DOHH2 (cell line): ENCODE measurements around the gene PPP4R3B.

Experiments
- H3F3A ChIP-seq: fragments of 200-600 bp; sonication (generic), shearing (Covaris generic); 2 replicates; pipeline ENCODE4 v1.6.0; 2016; ENCODE audit warnings: antibody characterized with exemption, mild to moderate bottlenecking; ENCODE audit not compliant: control insufficient read depth, insufficient read depth
- H3K27ac ChIP-seq: fragments of 200-600 bp; sonication (generic); 2 replicates; pipeline ENCODE4 v1.5.1; 2014; ENCODE audit warnings: low read depth, mild to moderate bottlenecking, low read length, moderate library complexity
- H3K27me3 ChIP-seq: fragments of 200-600 bp; sonication (generic); 2 replicates; pipeline ENCODE4 v1.6.1; 2014; ENCODE audit warnings: mild to moderate bottlenecking, low read length, mixed read lengths; ENCODE audit not compliant: control insufficient read depth
- H3K36me3 ChIP-seq: fragments of 200-600 bp; sonication (generic); 2 replicates; pipeline ENCODE4 v1.6.1; 2014; ENCODE audit warnings: mild to moderate bottlenecking, low read length, moderate library complexity, mixed read lengths; ENCODE audit not compliant: control insufficient read depth
- H3K4me1 ChIP-seq: fragments of 200-600 bp; sonication (generic); 2 replicates; pipeline ENCODE4 v1.6.1; 2014; ENCODE audit warnings: mild to moderate bottlenecking, low read length, mixed read lengths; ENCODE audit not compliant: control insufficient read depth
- H3K4me2 ChIP-seq: fragments of 200-600 bp; sonication (generic); 2 replicates; pipeline ENCODE4 v1.6.0; 2014; ENCODE audit warnings: mild to moderate bottlenecking, low read length, moderate library complexity
- H3K4me3 ChIP-seq: fragments of 200-600 bp; sonication (generic); 2 replicates; pipeline ENCODE4 v1.5.1; 2014; ENCODE audit warnings: mild to moderate bottlenecking, low read length, mixed read lengths
- H3K79me2 ChIP-seq: fragments of 200-600 bp; sonication (generic); 2 replicates; pipeline ENCODE4 v1.6.1; 2014; ENCODE audit warnings: mild to moderate bottlenecking, low read length, mixed read lengths; ENCODE audit not compliant: control insufficient read depth
- H3K9me2 ChIP-seq: fragments of 200-600 bp; sonication (generic); replicated peaks from 2 replicates; pipeline ENCODE4 v1.6.1; 2014; ENCODE audit warnings: mild to moderate bottlenecking, low read length, mixed read lengths; ENCODE audit not compliant: control insufficient read depth
- H3K9me3 ChIP-seq: fragments of 200-600 bp; sonication (generic); 2 replicates; pipeline ENCODE4 v1.6.1; 2014; ENCODE audit warnings: antibody characterized with exemption, low read length, mixed read lengths; ENCODE audit not compliant: control insufficient read depth, insufficient read depth
- H4K20me1 ChIP-seq: fragments of 200-600 bp; sonication (generic); 2 replicates; pipeline ENCODE4 v1.6.0; 2014; ENCODE audit warnings: low read depth, mild to moderate bottlenecking, antibody characterized with exemption, low read length, moderate library complexity; ENCODE audit not compliant: control insufficient read depth, insufficient read depth
- EZH2phosphoT487 ChIP-seq: fragments of 200-600 bp; sonication (generic); IDR thresholded peaks from 2 replicates; pipeline ENCODE4 v1.6.1; 2017; ENCODE audit warnings: borderline replicate concordance, mild to moderate bottlenecking, antibody characterized with exemption, low read length, moderate library complexity, mixed read lengths
- TF ChIP-seq, protein P1 (sequence below): fragments of 200-600 bp; sonication (generic); IDR thresholded peaks from one replicate; pipeline ENCODE4 v1.5.1; 2014; ENCODE audit warnings: antibody characterized with exemption, mild to moderate bottlenecking, low read depth, low read length; ENCODE audit not compliant: poor library complexity, severe bottlenecking

Gene PPP4R3B

DNA sequence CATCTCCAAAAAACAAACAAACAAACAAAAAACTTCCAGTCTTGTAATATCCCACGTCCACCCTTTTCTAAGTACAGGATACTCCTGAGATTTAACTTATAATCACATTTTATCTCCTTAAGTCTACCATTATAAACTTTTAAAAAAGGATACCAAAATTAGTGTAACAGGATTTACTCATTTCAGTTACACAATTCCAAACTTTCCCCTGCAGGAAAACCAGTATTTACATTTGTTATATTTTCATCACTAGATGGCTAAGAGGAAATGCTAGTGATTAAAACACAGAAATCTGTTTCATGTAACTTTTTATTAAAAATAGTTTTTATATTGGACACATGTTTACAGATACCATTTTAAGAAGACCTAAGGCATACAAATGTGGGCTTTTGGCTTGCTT lies 70.4 kb downstream of the PPP4R3B start:
- H3K27me3 ChIP-seq, result no peaks in the 10 kb centered on the region
- H3K4me1 ChIP-seq, result no peaks in the 10 kb centered on the region
- no peak overlapping the region for H3K4me2 ChIP-seq
- no peaks in the 10 kb centered on the region for H4K20me1 ChIP-seq
- no peaks in the 10 kb centered on the region for H3K79me2 ChIP-seq
- H3F3A ChIP-seq, result peaks cover 4% of the 10 kb centered on the region; the same call in 1 of the 2 replicates
- H3K36me3 ChIP-seq, result peaks cover 52% of the 10 kb centered on the region
- no peak overlapping the region for H3K27ac ChIP-seq
- no peaks in the 10 kb centered on the region for H3K9me3 ChIP-seq
- TF ChIP-seq, protein P1, sequence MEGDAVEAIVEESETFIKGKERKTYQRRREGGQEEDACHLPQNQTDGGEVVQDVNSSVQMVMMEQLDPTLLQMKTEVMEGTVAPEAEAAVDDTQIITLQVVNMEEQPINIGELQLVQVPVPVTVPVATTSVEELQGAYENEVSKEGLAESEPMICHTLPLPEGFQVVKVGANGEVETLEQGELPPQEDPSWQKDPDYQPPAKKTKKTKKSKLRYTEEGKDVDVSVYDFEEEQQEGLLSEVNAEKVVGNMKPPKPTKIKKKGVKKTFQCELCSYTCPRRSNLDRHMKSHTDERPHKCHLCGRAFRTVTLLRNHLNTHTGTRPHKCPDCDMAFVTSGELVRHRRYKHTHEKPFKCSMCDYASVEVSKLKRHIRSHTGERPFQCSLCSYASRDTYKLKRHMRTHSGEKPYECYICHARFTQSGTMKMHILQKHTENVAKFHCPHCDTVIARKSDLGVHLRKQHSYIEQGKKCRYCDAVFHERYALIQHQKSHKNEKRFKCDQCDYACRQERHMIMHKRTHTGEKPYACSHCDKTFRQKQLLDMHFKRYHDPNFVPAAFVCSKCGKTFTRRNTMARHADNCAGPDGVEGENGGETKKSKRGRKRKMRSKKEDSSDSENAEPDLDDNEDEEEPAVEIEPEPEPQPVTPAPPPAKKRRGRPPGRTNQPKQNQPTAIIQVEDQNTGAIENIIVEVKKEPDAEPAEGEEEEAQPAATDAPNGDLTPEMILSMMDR, result no peak
- no peak for TF ChIP-seq EZH2phosphoT487
- no peak overlapping the region for H3K4me3 ChIP-seq
- H3K9me2 ChIP-seq, result no peaks in the 10 kb centered on the region

DNA sequence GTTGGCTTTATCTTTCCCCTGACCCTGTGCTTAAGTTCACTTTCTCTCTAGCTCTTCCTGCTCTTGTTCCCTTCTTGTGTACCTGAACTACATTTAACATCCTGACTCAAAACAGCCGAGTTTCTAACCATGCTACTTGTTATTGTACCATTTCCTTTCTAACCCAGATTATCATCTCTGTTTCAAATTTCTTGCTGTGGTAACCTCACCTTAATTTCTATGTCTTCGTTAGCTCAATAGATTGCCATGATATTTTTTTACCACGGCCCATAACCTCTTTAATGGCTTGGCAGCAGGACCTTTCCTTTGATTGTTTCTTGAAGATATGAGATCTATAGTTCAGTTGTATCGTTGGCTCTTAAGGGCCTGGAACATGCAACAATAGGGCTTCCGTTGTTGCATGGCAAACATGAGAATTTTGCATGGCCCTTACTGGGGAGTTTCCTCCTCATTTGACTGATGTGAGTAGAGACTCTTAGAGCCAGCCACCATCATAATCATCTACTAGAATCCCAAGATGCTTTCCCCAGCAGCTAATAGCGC lies 86.8 kb downstream of the PPP4R3B start:
- Histone ChIP-seq H4K20me1 (no peaks in the 10 kb centered on the region), H3K36me3 (peaks cover 13% of the 10 kb centered on the region), H3K4me1 (no peaks in the 10 kb centered on the region), H3K4me2 (no peak overlapping the region), H3F3A (no peaks in the 10 kb centered on the region), H3K79me2 (no peaks in the 10 kb centered on the region), H3K9me2 (no peaks in the 10 kb centered on the region), H3K9me3 (no peaks in the 10 kb centered on the region), H3K4me3 (no peak overlapping the region), H3K27ac (no peak overlapping the region), H3K27me3 (no peaks in the 10 kb centered on the region)
- no peak for TF ChIP-seq EZH2phosphoT487
- TF ChIP-seq, protein P1, result no peak

DNA sequence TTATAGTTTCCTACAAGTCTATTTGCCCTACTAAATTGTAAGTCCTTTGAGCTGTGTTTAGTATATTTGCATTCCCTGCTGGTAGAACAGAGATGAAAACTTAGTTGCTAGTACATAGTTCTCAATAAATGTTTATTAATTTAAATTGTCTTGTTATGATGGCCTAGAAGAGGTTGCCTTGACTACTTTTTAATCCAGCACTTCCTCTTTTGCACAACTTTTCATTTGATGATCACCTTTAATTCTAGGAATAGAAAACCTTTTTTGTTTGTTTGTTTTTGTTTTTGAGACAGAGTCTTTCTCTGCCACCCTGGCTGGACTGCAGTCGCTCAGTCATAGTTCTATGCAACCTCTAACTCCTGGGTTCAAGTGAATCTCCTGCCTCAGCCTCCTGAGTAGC lies 91.2 kb downstream of the PPP4R3B start:
- Histone ChIP-seq H3K9me3 (no peaks in the 10 kb centered on the region), H3K27me3 (no peaks in the 10 kb centered on the region), H4K20me1 (no peaks in the 10 kb centered on the region), H3K36me3 (peaks cover 24% of the 10 kb centered on the region), H3K4me1 (no peaks in the 10 kb centered on the region), H3K9me2 (no peaks in the 10 kb centered on the region), H3F3A (peaks cover 4% of the 10 kb centered on the region; the same call in 1 of the 2 replicates), H3K79me2 (no peaks in the 10 kb centered on the region), H3K4me2 (no peak overlapping the region), H3K27ac (no peak overlapping the region), H3K4me3 (no peak overlapping the region)
- TF ChIP-seq, protein P1, result no peak
- no peak for TF ChIP-seq EZH2phosphoT487
